PFSK-1 (cell line): Measurements from ENCODE around the gene SLC9A3.

Experiments
- TAF1 ChIP-seq: IDR thresholded peaks from 2 replicates; pipeline ENCODE4 v1.6.1; 2012; ENCODE audit warnings: low read length, control low read depth, borderline replicate concordance; ENCODE audit not compliant: insufficient read depth
- TF ChIP-seq, protein P1 (sequence below), 2 experiments: IDR thresholded peaks; 2 replicates each; pipeline versions ENCODE4 v1.6.1 to v1.8.0; 2011 to 2012; ENCODE audit warnings: low read depth in 2 of 2, low read length in 2 of 2, control low read depth in 1 of 2, inconsistent platforms in 1 of 2, mild to moderate bottlenecking in 1 of 2, moderate library complexity in 1 of 2; ENCODE audit not compliant: insufficient read depth in 1 of 2

DNA sequence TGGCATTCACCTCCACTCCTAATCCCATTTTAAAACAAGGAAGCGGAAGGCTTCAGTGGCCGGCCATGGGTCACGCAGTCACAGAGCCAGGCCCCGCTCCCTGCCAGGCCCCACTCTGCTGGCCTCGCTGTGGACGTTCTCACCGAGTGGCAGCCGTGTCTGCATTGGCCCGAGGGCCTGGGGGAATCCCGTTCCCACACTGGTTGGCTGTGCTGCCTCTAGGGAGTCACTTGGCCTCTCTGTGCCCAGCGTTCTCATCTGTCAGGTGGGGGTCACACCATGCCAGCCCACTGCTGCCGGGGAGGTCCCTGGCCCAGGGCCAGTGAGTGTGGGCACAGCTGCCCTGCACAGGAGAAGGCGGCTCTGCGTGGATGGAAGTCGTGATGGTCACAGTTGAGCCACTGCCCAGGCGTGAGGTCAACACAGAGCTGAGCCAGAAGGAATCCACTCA, 13.4 kb upstream of the SLC9A3 start:
- TF ChIP-seq, protein P1, sequence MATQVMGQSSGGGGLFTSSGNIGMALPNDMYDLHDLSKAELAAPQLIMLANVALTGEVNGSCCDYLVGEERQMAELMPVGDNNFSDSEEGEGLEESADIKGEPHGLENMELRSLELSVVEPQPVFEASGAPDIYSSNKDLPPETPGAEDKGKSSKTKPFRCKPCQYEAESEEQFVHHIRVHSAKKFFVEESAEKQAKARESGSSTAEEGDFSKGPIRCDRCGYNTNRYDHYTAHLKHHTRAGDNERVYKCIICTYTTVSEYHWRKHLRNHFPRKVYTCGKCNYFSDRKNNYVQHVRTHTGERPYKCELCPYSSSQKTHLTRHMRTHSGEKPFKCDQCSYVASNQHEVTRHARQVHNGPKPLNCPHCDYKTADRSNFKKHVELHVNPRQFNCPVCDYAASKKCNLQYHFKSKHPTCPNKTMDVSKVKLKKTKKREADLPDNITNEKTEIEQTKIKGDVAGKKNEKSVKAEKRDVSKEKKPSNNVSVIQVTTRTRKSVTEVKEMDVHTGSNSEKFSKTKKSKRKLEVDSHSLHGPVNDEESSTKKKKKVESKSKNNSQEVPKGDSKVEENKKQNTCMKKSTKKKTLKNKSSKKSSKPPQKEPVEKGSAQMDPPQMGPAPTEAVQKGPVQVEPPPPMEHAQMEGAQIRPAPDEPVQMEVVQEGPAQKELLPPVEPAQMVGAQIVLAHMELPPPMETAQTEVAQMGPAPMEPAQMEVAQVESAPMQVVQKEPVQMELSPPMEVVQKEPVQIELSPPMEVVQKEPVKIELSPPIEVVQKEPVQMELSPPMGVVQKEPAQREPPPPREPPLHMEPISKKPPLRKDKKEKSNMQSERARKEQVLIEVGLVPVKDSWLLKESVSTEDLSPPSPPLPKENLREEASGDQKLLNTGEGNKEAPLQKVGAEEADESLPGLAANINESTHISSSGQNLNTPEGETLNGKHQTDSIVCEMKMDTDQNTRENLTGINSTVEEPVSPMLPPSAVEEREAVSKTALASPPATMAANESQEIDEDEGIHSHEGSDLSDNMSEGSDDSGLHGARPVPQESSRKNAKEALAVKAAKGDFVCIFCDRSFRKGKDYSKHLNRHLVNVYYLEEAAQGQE (IDR thresholded peaks at IDR 0.05; ENCODE audit: insufficient read depth in 1 of 2, low read depth in 2 of 2, low read length in 2 of 2): no peak
- TF ChIP-seq TAF1: no peak
